ENCODE results near the gene CRAMP1. TPM values are rescaled to one million over a fixed set of nuclear protein-coding genes. Genes with fewer than 3 reads are reported as not detected.

Gene CRAMP1
- total RNA-seq, 1 donor from 2014 or later: 8.2 TPM

Other genes starting within 250 kb of the CRAMP1 start
- 8.2 TPM for gene UNKL, start 197.7 kb upstream of the CRAMP1 start, total RNA-seq
- gene UQCC4, start 191.6 kb upstream of the CRAMP1 start, total RNA-seq: 13.5 TPM
- gene PERCC1, start 181.3 kb upstream of the CRAMP1 start, total RNA-seq: not detected
- 0.41 TPM for gene CCDC154, start 167.8 kb upstream of the CRAMP1 start, total RNA-seq
- gene CLCN7, start 137.3 kb upstream of the CRAMP1 start, total RNA-seq: 29.3 TPM
- not detected for gene PTX4, start 123.4 kb upstream of the CRAMP1 start, total RNA-seq
- gene TELO2, start 119.0 kb upstream of the CRAMP1 start, total RNA-seq: 14.3 TPM
- 3.7 TPM for gene TMEM204, start 78.7 kb upstream of the CRAMP1 start, total RNA-seq
- 41.2 TPM for gene IFT140, start 288 bp upstream of the CRAMP1 start, total RNA-seq
- 28.5 TPM for gene JPT2, start 65.9 kb downstream of the CRAMP1 start, total RNA-seq
- gene MAPK8IP3, start 93.8 kb downstream of the CRAMP1 start, total RNA-seq: 66.0 TPM
- 35.1 TPM for gene NME3, start 159.2 kb downstream of the CRAMP1 start, total RNA-seq
- 7.7 TPM for gene EME2, start 160.4 kb downstream of the CRAMP1 start, total RNA-seq
- 31.4 TPM for gene MRPS34, start 160.8 kb downstream of the CRAMP1 start, total RNA-seq
- 57.9 TPM for gene SPSB3, start 170.2 kb downstream of the CRAMP1 start, total RNA-seq
- 37.9 TPM for gene NUBP2, start 170.6 kb downstream of the CRAMP1 start, total RNA-seq
- under 0.01 TPM for gene IGFALS, start 181.3 kb downstream of the CRAMP1 start, total RNA-seq
- 51.8 TPM for gene HAGH, start 214.5 kb downstream of the CRAMP1 start, total RNA-seq
- gene FAHD1, start 214.8 kb downstream of the CRAMP1 start, total RNA-seq: 64.0 TPM